ENCODE data around the gene LRRC26.
"Not testable (repeated sequence)": the region's sequence is repeated elsewhere in the genome, so short reads cannot be mapped to it uniquely, and the experiment has no call there.

Gene LRRC26

DNA sequence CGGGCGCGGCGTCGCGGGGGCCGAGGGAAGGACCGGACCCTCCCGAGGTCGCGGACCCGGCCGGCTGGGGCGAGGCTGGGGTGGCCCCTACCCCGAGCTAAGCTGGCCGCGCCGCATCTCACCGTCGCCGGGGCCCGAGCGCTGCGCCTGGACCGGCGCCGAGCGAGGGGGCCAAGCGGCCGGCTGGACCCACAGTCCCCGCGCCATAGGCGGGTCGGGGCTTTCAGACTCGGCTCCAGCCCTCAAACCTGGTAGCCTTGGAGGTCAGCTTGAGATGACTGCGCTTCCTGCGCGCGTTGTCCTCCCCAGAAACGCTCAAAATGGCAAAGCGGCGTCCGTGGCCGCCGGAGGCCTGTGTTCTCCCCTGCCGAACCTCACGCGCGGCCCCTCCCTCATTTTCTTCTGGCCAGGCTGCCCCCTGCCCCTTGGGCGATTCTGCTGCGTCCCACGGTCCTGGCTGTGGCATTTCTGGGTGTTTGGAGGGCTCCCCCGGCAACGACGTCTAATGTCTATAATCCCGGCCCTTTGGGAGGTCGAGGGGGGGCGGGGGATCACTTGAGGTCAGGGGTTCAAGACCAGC is 39.6 kb downstream of the LRRC26 start:
- DNase-seq: no peak
- TF ChIP-seq POLR2A (IDR thresholded peaks at IDR 0.05; ENCODE audit: low read length) (no peak), GATA1 (IDR thresholded peaks at IDR 0.05; ENCODE audit: low read depth, low read length) (no peak)

DNA sequence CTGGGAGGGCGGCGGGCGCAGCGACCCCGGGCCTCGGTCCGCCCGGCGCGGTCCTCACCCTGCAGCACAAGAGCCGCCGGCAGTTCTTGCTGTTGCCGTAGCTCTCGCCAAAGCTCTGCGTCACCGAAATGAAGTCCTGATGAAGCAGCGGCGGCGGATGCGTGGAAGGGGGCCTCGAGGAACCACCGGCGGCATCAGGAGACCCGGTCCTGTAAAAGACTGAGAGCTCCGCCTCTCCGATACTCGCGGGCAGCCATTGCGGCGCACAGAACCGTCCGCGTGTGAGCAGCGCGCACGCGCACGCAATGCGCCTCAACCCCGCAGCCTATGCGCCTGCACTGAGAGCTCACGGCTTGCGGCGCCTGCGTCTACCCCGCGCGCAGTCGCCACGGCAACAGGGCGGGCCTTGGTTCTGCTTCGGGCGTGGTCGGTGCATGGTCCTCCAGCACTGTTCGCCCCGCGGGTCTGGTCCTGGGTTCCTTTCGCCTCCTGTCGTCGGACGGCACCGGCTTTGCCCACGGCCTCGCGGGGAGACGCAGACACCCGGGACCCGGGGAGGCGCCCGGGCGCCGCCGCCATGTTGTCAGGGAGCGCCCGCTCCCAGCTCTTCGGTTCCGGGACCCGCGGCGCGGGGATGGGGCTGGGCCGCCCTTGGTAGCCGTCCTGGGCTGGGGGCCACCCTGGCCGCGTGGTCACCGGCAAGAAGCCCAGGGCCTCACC is 40.2 kb downstream of the LRRC26 start:
- peak; percentile 94 to 95 for DNase-seq
- no peak for TF ChIP-seq GATA1 (IDR thresholded peaks at IDR 0.05; ENCODE audit: low read depth, low read length)
- TF ChIP-seq POLR2A (IDR thresholded peaks at IDR 0.05; ENCODE audit: low read length): peak; percentile 89

DNA sequence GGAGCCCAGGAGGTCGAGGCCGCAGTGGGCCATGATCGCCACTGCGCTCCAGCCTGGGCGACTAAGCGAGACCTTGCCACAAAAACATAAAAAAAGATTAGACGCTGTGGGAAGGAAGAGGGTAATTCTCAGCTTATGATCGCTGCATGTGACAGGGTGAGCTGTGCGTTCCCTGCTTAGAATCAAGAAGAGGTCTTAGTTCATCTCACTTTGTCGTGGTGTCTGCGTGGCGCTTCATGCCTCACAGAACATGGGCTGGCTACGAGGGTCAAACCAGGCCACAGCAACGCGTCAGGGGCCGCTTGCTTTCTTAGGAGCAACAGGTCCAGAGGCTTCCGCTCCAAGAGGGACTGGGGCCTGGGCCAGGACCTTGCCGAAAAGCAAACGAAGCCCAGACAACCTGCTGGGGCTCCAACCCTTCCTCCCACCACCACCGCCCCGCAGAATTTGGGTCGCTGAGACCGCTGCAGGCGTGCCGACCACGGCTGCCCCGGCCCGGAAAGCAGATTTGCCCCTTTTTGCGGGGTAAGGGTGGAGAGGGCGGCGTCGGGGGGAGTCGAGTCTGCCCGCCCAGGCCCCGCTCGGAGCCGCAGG is 40.9 kb downstream of the LRRC26 start:
- TF ChIP-seq GATA1 (IDR thresholded peaks at IDR 0.05; ENCODE audit: low read depth, low read length) (no peak), POLR2A (IDR thresholded peaks at IDR 0.05; ENCODE audit: low read length) (no peak)
- DNase-seq: peak; percentile 67 to 71

DNA sequence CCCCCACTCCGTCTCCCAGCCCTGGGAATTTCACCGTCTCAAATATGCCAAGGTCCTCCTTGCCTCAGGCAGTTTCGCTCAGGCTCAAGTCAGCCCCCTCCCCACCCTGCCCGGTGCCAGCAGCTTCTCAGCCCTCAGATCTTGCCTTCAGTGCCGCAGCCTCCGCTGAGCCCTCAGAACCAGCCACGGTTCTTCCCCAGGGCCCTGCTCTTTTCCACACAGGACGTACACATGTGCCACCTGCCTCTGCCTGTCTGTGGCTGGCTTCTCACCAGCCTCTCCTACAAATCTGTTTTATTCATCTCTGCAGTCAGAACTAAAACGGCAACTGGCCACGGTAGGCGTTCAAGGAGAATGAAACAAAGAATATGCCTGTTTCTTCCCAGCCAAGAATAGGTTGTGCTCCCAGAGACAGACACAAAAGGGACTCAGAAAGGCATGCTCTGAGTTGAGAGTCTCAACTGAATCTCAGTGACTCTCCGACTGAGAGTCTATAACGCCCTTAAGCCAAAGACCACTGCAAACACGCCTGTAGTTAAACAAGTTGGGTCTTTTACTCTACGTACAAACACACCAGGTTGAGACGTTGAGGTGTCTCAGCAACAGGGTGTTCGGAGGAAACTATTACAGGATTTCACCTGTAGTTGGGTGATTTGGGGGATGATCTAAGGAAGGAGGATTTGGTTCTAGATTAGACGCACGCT is 41.5 kb downstream of the LRRC26 start:
- TF ChIP-seq GATA1 (IDR thresholded peaks at IDR 0.05; ENCODE audit: low read depth, low read length) (no peak), POLR2A (IDR thresholded peaks at IDR 0.05; ENCODE audit: low read length) (peak; percentile 29)
- peak in 1 of 2 experiments; percentile 64 for DNase-seq

DNA sequence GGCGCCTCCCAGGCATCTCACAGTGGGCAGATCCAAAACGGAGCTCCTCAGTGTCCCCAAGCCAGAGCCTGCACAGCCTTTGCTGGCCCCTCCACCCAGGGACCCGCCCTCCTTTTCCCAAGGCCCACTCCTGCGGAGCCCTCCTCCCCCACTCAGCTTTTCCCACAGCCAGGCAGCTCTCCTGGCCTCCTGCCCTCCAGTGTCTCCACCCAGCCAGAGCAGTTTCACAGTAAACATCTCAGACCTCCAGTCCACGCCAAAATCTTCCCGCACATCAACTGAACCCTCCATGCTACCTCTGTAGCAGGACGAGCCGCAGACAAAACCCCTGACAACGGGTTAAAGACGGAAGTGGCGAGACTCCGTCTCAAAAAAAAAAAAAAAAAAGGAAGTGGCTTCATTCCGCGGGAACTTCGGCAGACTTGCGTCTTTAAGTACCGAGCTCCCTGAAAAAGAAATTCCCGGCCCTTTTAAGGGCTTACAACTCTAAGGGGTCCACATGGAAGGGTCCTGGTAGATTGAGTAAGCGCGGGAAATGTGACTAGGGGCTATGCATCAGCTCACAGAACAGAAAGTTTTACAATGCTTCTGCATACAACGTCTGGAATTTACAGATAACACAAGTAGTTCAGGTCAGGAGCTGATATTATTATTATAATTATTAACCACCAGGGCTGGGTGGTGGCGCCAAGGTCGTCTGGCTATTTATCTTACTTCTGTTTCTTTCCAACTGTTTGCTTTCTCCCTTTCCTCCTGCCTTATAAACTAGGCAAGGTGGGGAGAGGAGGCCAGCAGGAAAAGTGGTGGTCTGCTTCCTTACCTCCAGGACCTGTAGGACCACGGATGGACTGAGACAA is 42.3 kb downstream of the LRRC26 start:
- TF ChIP-seq GATA1 (IDR thresholded peaks at IDR 0.05; ENCODE audit: low read depth, low read length) (no peak), POLR2A (IDR thresholded peaks at IDR 0.05; ENCODE audit: low read length) (peak; percentile 74)
- peak; percentile 80 to 90 for DNase-seq

DNA sequence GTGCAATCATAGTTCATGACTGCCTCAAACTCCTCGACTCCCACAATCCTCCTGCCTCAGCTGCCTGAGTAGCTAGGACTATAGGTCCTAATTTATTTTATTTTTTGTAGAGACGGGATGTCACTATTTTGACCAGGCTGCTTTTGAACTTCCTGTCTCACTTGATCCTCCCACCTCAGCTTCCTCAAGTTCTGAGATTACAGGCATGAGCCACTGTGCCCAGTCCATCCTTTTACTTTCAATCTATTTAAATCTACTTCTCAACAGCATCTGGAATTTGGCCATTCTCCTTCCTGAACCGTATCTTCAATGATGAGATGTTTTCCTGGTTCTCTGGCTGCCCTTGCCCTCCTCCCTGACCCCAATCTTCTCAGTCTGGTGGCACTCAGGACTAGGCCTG is 43.1 kb downstream of the LRRC26 start:
- no peak for DNase-seq
- TF ChIP-seq GATA1 (IDR thresholded peaks at IDR 0.05; ENCODE audit: low read depth, low read length) (no peak), POLR2A (IDR thresholded peaks at IDR 0.05; ENCODE audit: low read length) (no peak)

DNA sequence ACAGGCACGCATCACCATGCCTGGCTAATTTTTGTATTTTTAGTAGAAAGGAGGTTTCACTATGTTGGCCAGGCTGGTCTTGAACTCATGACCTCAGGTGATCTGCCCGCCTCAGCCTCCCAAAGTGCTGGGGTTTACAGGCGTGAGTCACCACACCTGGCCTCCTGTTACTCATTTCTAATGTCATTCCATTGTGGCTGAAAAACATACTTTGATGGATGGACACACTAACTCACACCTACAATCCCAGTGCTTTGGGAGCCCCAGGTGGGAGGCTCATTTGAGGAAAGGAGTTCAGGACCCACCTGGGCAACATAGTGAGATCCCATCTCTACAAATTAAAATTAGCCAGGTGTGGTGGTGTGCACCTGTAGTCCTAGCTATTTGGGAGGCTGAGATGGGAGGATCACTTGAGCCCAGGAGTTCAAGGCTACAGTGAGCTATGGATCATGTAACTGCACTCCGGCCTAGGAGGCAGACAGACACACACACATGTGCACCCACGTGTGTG is 45.8 kb downstream of the LRRC26 start:
- not testable (repeated sequence) for DNase-seq

DNA sequence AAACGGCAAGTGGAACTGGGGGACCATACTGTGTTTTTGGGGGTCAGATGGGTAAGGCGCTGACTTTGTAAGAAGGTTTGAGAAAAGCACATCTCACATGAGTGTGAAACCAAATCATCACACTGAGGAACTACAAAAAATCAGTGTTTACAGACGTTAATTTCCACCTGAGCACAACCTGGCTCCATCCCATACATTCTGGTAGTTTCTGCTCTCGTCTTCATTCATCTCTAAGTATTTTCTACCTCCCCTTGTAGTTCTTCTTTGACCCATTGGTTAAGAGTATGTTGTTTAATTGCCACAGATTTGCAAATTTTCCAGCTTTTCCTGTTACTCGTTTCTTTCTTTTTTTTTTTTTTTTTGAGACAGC is 46.4 kb downstream of the LRRC26 start:
- DNase-seq: no peak
- no peak for TF ChIP-seq POLR2A (IDR thresholded peaks at IDR 0.05; ENCODE audit: low read length)
- no peak for TF ChIP-seq GATA1 (IDR thresholded peaks at IDR 0.05; ENCODE audit: low read depth, low read length)

DNA sequence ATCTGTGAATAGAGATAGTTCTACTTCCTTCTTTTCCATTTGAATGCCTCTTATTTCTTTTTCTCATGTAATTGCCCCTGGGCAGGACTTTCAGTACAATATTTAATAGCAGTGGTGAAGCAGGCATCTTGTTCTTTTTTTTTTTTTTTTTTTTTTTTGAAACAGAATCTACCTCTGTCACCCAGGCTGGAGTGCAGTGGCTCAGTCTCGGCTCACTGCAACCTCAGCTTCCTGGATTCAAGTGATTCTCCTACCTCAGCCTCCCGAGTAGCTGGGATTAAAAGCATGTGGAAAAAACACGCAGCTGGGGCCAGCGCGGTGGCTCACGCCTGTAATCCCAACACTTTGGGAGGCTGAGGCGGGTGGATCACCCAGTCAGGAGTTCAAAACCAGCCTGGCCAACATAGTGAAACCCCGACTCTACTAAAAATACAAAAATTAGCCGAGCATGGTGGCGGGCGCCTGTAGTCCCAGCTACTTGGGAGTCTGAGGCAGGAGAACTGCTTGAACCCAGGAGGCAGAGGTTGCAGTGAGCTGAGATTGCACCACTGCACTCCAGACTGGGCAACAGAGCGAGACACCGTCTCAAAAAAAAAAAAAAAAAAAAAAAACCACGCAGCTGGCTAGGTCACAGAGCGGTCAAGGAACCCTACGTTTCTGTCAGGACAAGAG is 46.9 kb downstream of the LRRC26 start:
- not testable (repeated sequence) for DNase-seq

DNA sequence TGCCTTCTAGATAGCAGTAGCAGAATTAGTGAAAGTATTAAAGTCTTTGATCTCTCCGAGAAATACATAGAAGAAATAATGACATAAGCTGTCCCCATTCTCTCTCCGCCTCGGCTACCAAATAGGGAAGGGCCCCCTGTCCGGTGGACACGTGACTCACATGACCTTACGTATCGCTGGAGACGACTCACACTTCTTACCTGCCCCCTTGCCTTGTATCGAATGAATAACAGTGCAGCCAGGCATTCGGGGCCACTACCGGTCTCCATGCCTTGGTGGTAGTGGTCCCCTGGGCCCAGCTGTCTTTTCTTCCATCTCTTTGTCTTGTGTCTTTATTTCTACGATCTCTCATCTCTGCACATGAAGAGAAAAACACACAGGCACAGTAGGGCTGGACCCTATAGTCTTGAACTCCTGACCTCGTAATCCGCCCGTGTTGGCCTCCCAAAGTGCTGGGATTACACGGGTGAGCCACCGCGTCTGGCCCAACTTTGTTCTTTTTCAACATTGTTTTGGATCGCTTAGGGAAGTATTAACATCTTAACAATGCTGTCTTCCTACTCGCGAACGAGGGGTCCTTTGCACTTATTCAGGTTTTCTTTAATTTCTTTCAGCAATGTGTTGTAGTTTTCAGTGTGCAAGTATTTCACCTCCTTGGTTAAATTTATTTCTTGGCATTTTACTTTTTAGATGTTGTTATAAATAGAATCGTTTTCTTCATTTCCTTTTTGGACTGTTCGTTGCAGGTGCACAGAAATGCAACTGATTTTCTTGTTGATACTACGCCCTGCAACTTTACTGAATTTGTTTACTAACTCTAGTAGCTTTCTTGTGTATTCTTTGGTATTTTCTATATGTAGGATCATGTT is 47.7 kb downstream of the LRRC26 start:
- DNase-seq: not testable (repeated sequence)

Data from erythroblast (primary cell).